ENCODE results near the gene TASP1.
"Not testable (repeated sequence)": the region's sequence is repeated elsewhere in the genome, so short reads cannot be mapped to it uniquely, and the experiment has no call there.

The TASP1 gene

DNA sequence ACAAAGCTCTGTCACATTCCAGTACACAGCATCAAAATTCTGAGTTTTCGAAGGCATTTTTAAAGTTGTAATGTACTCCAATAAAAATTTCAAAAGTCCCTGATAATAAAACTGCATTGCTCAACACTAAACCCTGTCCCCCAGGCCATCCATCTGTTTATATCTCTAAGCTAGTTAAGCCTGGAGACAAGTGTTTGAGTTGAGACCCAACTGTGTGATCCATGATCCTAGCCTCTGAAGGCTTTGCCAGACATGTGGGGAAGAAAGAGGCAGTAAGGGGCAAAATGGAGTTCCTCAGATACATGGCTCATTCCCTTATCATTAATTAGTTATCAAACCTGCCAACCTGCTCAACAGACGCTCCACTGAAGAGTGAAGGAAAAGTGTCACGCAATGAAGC, 219.3 kb downstream of the TASP1 start:
- H3K27ac ChIP-seq, result no peak overlapping the region
- H3K4me3 ChIP-seq, result no peak overlapping the region

- no peak overlapping the region for H3K4me3 ChIP-seq
- no peak overlapping the region for H3K27ac ChIP-seq
Measured at GRCh38 chr20:13418263-13419229, 220.2 kb downstream of the TASP1 start.

DNA sequence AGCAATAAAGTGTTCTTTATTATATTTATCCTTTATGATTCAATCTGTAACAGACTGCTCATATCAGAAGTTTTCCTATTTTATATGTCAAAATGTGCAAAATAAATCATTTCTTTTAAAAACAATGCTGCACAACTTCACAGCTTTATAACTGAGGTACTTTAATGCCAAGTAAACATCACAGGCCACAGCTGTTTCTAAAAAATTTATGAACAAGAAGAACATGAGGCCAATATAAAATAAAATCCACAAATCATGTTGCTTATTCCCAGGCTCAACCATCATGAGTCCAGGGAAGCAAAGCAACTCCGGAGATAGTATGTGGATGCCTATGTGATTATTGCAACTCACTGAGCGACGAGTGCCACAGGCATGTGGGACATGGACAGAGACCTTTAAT, 222.2 kb downstream of the TASP1 start:
- H3K4me3 ChIP-seq, result no peak overlapping the region

GRCh38 chr20:13412806-13413445, 225.8 kb downstream of the TASP1 start:
- Histone ChIP-seq H3K27ac (no peak overlapping the region), H3K4me3 (no peak overlapping the region)

More for the DNA sequence above, 222.2 kb downstream of the TASP1 start:
- no peak overlapping the region for H3K27ac ChIP-seq

- no peak overlapping the region for H3K27ac ChIP-seq
- no peak overlapping the region for H3K4me3 ChIP-seq
Measured at GRCh38 chr20:13404293-13404692, 234.4 kb downstream of the TASP1 start.

DNA sequence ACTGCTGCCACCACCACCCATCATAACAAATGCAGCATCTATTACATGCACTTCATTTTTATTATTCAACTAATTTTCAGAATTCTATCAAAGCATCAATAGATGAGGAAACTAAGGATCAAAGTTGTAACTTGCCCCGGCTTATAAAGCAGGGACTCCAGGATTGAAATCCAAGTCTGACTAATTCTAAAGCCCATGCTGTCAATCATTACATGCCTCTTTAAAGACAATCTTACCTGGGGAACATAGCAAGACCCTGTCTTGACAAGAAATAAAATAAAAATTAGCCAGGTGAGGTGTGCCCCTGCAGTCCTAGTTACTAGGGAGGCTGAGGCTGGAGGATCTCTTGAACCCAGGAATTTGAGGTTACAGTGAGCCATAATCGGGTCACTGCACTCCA, 235.3 kb downstream of the TASP1 start:
- no peak overlapping the region for H3K4me3 ChIP-seq
- H3K27ac ChIP-seq, result no peak overlapping the region

- Histone ChIP-seq H3K4me3 (no peak overlapping the region), H3K27ac (no peak overlapping the region)
Measured at GRCh38 chr20:13402986-13403385, 235.7 kb downstream of the TASP1 start.

DNA sequence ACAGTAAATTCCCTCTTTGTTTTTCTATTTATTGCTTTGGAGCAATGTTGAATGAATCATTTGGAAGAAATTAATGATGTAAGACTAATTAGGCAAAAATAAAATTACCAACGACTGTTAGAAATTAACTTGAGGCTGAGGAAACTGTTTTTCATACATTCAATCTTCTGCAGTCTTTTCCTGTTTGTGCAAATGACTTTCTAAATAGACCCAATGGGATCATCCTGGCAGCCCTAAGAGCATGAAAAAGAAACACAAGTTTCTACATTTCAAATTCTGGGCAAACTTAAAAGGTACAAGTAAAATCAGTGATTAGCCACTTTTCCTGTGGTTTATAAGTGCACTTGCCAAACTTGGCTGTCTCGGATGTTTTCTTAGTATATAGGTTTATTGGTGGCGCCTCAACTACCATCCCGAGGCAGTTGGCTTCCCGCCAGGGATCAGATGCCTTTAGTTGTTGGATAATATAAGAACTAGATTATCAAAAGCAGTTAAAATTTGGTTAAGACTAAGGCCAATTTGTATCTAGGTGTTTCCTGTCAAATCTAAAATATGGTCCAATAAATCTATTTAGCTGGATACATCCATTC, 236.5 kb downstream of the TASP1 start:
- Histone ChIP-seq H3K4me3 (no peak overlapping the region), H3K27ac (no peak overlapping the region)

DNA sequence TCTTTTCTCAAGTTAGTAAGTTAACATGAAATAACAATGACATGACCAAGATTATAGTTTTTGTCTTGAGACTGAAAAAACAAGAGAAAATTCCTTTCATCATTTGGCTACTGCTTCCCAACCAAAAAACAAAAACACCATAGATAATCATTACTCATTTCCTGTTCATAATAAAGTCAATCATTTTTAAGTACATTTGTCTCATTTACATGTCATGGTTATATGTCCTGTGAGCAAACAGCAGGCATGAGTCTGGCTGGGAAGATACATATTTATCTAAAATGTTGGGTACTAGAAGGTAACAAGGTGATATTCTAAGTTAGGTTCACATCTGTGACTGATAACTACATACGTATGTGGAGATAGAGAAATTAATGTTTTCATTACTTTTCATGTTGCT, 237.1 kb downstream of the TASP1 start:
- H3K4me3 ChIP-seq, result no peak overlapping the region
- H3K27ac ChIP-seq, result no peak overlapping the region

GRCh38 chr20:13400453-13400852, 238.3 kb downstream of the TASP1 start:
- no peak overlapping the region for H3K27ac ChIP-seq
- H3K4me3 ChIP-seq, result no peak overlapping the region

GRCh38 chr20:13397300-13397724, 241.4 kb downstream of the TASP1 start:
- H3K4me3 ChIP-seq, result no peak overlapping the region
- H3K27ac ChIP-seq, result peak overlapping the region in 1 of 21 experiments; percentile 51

- H3K27ac ChIP-seq, result peak overlapping the region in 2 of 21 experiments; percentile 45 to 57
Measured at GRCh38 chr20:13396826-13397225, 241.9 kb downstream of the TASP1 start.

GRCh38 chr20:13396022-13396421, 242.7 kb downstream of the TASP1 start:
- H3K4me3 ChIP-seq, result no peak overlapping the region
- no peak overlapping the region for H3K27ac ChIP-seq

More at GRCh38 chr20:13396826-13397225, 241.9 kb downstream of the TASP1 start:
- H3K4me3 ChIP-seq, result no peak overlapping the region

GRCh38 chr20:13395232-13395631, 243.5 kb downstream of the TASP1 start:
- H3K4me3 ChIP-seq, result no peak overlapping the region
- no peak overlapping the region for H3K27ac ChIP-seq

DNA sequence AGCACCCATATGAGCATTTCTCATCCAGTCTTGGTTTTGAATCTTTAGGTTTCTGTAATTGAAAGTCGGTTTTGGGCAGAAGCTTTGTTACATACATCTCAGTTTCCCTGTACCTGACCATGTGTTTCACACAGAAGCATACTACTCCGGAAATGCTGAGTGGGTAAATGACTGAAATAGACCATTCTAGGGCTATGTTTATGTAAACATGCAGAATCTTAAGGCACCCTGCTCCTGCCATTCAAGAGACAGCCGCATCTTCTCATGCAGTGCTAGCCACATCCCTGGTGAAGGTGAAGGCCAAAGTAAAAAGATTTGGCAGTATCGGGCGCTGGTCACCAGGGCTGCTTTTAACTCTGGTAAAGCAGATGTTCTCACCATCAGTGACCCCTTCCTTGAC, 246.3 kb downstream of the TASP1 start:
- Histone ChIP-seq H3K27ac (no peak overlapping the region), H3K4me3 (no peak overlapping the region)

DNA sequence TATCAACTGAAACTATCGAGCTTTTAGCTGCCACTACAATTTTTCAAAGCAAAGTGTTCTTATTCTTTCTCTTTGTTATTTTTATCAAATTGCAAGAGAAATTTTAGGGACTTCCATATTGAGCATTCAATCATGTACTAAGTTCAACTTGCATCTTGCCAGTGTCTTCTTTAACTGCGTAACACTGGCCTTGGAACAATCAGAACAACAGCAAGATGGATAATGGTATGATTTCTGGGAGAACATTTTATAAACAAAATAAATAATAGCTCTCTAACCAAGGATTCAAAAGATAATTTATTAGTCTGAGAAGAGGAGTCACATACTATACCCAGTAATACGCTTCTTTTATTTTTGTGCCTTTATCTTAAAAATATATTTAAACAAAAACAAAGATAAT, 249.6 kb downstream of the TASP1 start:
- Histone ChIP-seq H3K27ac (no peak overlapping the region), H3K4me3 (no peak overlapping the region)

DNA sequence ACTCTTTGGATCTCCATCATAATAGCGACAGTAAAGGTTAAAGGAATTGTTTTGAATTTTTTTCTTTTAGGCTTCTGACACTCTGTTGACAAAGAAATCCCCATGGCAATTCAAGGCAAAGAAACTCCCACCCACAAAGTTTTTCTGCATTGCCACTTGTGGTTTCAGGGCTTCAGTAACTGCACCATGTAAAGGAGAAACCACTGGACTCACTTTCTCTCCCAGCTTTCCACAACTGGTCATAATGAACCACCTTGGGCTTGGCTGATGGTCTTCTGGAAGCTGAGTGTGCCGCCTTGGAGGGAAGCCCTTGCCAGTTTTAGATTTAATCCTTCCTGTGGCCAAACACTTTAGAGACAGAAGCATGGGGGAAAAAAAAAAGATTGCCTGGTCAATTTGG, 254.6 kb downstream of the TASP1 start:
- no peak overlapping the region for H3K27ac ChIP-seq
- H3K4me3 ChIP-seq, result no peak overlapping the region

- H3K27ac ChIP-seq, result no peak overlapping the region
- no peak overlapping the region for H3K4me3 ChIP-seq
Measured at GRCh38 chr20:13382786-13383185, 255.9 kb downstream of the TASP1 start.

GRCh38 chr20:13380497-13381229, 258.1 kb downstream of the TASP1 start:
- not testable (repeated sequence) for H3K27ac ChIP-seq, H3K4me3 ChIP-seq

DNA sequence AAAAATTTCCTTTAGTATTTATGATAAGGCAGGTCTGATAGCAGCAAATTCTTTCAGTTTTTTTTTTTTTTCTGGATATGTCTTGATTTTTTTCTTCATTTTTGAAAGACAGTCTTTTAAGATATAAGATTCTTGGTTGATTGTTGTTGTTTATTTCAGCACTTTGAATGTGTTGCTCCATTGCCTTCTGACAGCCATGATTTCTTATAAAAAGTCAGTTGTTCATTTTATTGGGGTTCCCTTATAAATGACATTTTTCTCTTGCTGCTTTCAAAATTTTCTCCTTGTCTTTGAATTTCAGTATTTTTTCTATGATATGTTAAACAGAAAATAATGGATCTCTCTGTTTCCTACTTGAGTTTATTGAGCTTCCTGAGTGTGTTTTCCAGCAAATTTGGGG, 265.3 kb downstream of the TASP1 start:
- Histone ChIP-seq H3K27ac (no peak overlapping the region), H3K4me3 (no peak overlapping the region)
